Fibroblast of lung (primary cell): ENCODE data around the gene C13orf42.

Experiments used
- CTCF ChIP-seq, 2 donors: IDR thresholded peaks in 1 of 2; conservative IDR thresholded peaks in 1 of 2; 1 replicate in 1 of 2; 2 replicates in 1 of 2; pipeline ENCODE4 v1.5.1; 2011 to 2012; ENCODE audit warnings: low read length in 2 of 2, control low read depth in 1 of 2, inconsistent platforms in 1 of 2, low read depth in 1 of 2, mild to moderate bottlenecking in 1 of 2
- EZH2 ChIP-seq: IDR thresholded peaks from 2 replicates; pipeline ENCODE4 v1.5.1; 2012; ENCODE audit warnings: low read length, control low read depth, mild to moderate bottlenecking; ENCODE audit errors: missing control alignments

GRCh38 chr13:51065372-51066090, 45.5 kb downstream of the C13orf42 start:
- TF ChIP-seq CTCF (conservative IDR thresholded peaks at IDR 0.05 in 1 of 2, IDR thresholded peaks at IDR 0.05 in 1 of 2; ENCODE audit: low read depth in 1 of 2, low read length in 2 of 2) (no peak), EZH2 (no peak)
